HG02763 (cell line): ENCODE results near the gene GAL3ST1.
"Not testable (repeated sequence)": the region's sequence is repeated elsewhere in the genome, so short reads cannot be mapped to it uniquely, and the experiment has no call there.

Source experiments
- ATAC-seq: cut with Tn5 transposase; IDR thresholded peaks from one replicate; pipeline ENCODE4 v1.9.1; 2021; ENCODE audit warnings: mild to moderate bottlenecking, moderate library complexity; ENCODE audit not compliant: unreplicated experiment

The GAL3ST1 gene

GRCh38 chr22:30566125-30566524, 8.3 kb downstream of the GAL3ST1 start:
- no peak for ATAC-seq

- ATAC-seq: no peak
These were observed 9.1 kb downstream of the GAL3ST1 start for GRCh38 chr22:30565341-30565740.

DNA sequence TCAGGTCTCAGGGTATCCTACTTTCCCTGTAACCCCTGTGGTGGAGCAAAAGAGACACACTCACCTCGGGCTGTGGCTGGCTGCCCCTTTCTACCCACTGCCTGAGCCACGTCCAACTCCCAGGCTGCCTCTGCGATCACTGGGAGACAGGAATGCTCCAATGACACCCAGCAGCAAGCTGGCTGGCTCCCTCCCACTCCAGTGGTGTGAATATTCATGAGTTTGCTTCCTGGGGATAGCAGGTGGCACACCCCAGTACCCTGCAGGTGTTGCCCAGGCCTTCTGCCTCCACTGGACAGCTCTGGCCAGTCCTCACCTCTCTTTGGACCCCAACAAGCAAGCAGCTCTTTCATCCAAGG, 9.7 kb downstream of the GAL3ST1 start:
- no peak for ATAC-seq

- ATAC-seq: no peak
These were observed 10.3 kb downstream of the GAL3ST1 start for GRCh38 chr22:30564045-30564760.

DNA sequence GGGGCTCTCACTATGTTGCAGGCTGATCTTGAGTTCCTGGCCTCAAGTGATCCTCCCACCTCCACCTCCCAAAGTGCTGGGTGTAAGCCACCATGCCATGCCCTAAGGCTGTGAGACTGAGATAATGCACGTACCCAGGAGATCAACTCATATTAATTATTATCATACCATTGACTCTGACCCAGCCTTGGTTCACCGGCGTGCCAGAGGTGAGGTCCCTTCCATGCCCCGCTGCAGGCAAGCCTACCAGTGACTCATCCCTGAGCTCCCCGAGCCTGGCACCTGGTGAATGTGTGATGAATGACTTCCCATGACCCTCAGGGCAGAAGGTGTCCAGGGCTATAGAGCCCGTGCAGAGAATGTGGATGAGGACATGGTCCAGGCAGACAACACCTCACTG, 12.1 kb downstream of the GAL3ST1 start:
- no peak for ATAC-seq

- no peak for ATAC-seq
These were observed 12.9 kb downstream of the GAL3ST1 start for GRCh38 chr22:30561402-30562189.

DNA sequence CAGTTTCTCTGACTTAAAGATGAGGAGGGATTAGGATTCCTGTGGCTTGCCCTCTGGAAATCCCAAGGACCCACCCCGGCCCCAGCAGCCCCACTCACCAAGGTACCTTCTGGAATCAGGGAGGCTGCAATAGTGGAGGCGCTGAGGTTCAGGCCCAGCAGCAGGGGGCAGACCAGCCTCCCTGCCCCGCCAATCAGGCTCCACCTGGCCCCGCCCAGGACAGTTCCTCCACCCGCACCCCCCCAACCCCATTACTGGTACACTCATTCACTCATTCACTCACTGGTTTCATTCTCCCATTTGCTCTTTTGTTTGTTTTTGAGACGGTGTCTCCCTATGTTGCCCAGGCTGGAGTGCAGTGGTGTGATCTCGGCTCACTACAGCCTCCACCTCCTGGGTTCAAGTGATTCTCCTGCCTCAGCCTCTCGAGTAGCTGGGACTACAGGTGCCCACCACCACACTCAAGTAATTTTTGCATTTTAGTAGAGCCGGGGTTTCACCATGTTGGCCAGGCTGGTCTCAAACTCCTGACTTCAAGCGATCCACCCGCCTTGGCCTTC, 13.7 kb downstream of the GAL3ST1 start:
- ATAC-seq: not testable (repeated sequence)

- ATAC-seq: no peak
These were observed 14.6 kb downstream of the GAL3ST1 start for GRCh38 chr22:30559889-30560288.

GRCh38 chr22:30557243-30557642, 17.2 kb downstream of the GAL3ST1 start:
- no peak for ATAC-seq

GRCh38 chr22:30556388-30556787, 18.1 kb downstream of the GAL3ST1 start:
- ATAC-seq: no peak

- no peak for ATAC-seq
These were observed 18.9 kb downstream of the GAL3ST1 start for GRCh38 chr22:30555282-30556210.

DNA sequence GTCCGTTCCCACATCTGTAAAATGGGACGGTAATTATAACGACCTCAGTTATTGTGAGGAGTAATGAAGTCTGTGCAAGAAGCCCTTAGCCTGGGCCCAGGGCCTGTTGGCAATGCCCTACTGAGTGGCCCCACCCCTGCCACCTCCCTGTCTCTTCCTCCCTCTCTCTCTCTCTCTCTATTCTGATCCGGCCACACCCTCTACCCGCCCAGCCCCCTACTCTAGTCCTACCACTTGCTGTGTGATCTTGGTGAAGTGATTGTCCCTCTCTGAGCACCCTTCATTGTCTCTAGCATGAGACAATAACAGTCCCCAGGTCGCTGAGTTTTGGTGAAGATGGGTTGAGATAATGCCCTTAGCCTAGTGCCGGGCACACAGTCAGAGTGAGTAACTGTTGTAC, 20.5 kb downstream of the GAL3ST1 start:
- ATAC-seq: no peak

GRCh38 chr22:30552719-30553118, 21.7 kb downstream of the GAL3ST1 start:
- no peak for ATAC-seq

- not testable (repeated sequence) for ATAC-seq
These were observed 22.7 kb downstream of the GAL3ST1 start for GRCh38 chr22:30551813-30552212.

DNA sequence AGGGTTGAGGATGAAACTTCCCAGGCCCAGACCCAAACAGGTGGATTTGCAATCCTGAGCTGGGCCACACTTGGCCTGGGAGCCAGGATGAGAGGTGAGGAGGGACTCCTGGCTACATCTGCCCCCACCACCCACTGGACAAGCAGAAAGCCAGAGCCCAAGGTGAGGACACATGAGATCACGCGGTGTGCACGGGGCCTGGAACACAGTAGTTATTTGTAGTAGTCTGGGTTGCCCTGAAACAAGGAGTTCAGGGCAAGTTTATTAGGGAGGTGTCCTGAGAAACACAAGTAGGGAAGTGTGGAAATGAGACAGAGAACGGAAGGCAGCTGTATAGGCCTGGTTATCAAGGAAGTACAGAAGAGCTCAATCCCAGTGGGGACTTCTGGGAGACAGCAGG, 27.3 kb downstream of the GAL3ST1 start:
- no peak for ATAC-seq

GRCh38 chr22:30546616-30547015, 27.8 kb downstream of the GAL3ST1 start, which contains the start of gene SEC14L6:
Gene SEC14L6 (minus strand): TSS chr22:30546741. CDS start chr22:30546682, 59 bp downstream.
- no peak for ATAC-seq

GRCh38 chr22:30542811-30543188, 31.7 kb downstream of the GAL3ST1 start:
- ATAC-seq: no peak

DNA sequence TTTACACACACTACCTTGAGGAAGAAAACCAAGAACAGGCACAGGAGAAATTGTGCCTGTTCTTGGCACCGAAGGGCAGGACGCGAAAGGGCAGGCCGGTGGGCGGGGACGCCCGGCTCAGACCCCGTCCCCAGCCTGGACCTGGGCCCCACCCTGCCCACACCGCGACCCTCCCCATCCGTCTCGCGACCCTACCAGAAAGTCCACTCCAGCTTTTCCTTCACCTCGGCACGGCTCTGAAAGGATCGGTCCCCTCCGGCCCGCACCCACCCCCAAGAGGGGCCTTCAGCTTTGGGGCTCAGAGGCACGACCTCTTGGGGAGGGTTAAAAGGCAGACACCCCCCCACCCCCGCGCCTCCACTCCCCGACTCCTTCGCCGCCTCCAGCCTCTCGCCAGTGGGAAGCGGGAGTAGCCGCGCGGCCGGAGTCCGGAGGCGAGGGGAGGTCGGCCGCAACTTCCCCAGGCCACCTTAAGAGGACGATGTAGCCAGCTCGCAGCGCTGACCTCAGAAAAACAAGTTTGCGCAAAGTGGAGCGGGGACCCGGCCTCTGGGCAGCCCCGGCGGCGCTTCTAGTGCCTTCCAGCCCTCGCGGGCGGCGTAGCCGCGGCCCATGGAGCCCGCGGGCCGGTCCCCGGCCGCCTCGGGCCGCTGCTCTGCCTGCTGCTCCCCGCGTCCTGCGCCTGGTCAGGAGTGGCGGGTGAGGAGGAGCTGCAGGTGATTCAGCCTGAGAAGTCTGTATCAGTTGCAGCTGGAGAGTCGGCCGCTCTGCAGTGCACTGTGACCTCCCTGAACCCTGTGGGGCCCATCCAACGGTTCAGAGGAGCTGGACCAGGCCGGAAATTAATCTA, 32.3 kb downstream of the GAL3ST1 start:
- ATAC-seq: no peak

GRCh38 chr22:30541511-30541910, 33.0 kb downstream of the GAL3ST1 start:
- not testable (repeated sequence) for ATAC-seq

- ATAC-seq: no peak
These were observed 35.1 kb downstream of the GAL3ST1 start for GRCh38 chr22:30539368-30539767.
